K562 (cell line): Measurements from ENCODE around the gene ANK2. TPM values are rescaled to one million over a fixed set of nuclear protein-coding genes. Genes with fewer than 3 reads are reported as not detected.

Source experiments
- ATAC-seq: fragments of 200-7000 bp; cut with Tn5 transposase; 3 replicates; pipeline ENCODE4 v1.9.1; 2020; ENCODE audit warnings: moderate library complexity
- BruUV-seq: library from RNA; stranded (reverse); fragments of 400-500 nt; replicated peaks from 2 replicates; lab custom pipeline; 2021; lab: Mats Ljungman, UMichigan
- CTCF ChIA-PET: fragments of 300-600 bp; formaldehyde crosslinking; extraction: SDS; loops from one replicate; lab custom pipeline; 2021; ENCODE audit warnings: low intra/inter-chr PET ratio; lab: Yijun Ruan, JAX
- POLR2A ChIA-PET: fragments of 300-600, 350-650 bp; sonication (Branson Sonifier 250); formaldehyde crosslinking; extraction: SDS; loops from one replicate; lab custom pipeline; 2021; ENCODE audit warnings: antibody characterized with exemption, inconsistent platforms; lab: Yijun Ruan, JAX
- DNase-seq, 4 experiments: peaks; one replicate each; pipeline versions ENCODE4 v3.0.0 to v3.0.0-alpha.2; 2011 to 2018; ENCODE audit warnings: low spot score in 3 of 4, mixed read lengths in 3 of 4; ENCODE audit errors: extremely low read depth in 1 of 4
- FAIRE-seq: peaks from 2 replicates; lab custom pipeline; 2011; peaks lifted over from hg19 to GRCh38; lab: Jason Lieb, UNC
- H2AFZ ChIP-seq: 2 replicates; pipeline ENCODE4 v1.6.0; 2011; ENCODE audit warnings: low read depth, low read length, control low read depth, inconsistent platforms
- H3K27ac ChIP-seq: fragments of 200-600 bp; 3 replicates; pipeline ENCODE4 v1.8.0; 2011; ENCODE audit warnings: low read depth, mild to moderate bottlenecking, control low read depth, inconsistent platforms, low read length, moderate library complexity, mixed read lengths; ENCODE audit errors: extremely low read depth
- H3K27me3 ChIP-seq, 2 experiments: fragments of 300-600 bp in 1 of 2; 2 replicates in 1 of 2; 3 replicates in 1 of 2; pipeline versions ENCODE4 v1.6.0 to v1.8.0; 2011; ENCODE audit warnings: inconsistent platforms in 2 of 2, low read length in 2 of 2, mild to moderate bottlenecking in 1 of 2, mixed read lengths in 1 of 2, moderate library complexity in 1 of 2; ENCODE audit not compliant: control insufficient read depth in 2 of 2, insufficient read depth in 2 of 2
- H3K36me3 ChIP-seq: fragments of 300-600 bp; 3 replicates; pipeline ENCODE4 v1.8.0; 2011; ENCODE audit warnings: mild to moderate bottlenecking, low read length, inconsistent platforms; ENCODE audit not compliant: control insufficient read depth, insufficient read depth
- H3K4me1 ChIP-seq, 2 experiments: fragments of 200-600 bp in 1 of 2; replicated peaks in 1 of 2; 2 replicates in 1 of 2; 3 replicates in 1 of 2; pipeline versions ENCODE4 v1.5.1 to v1.8.0; 2011; ENCODE audit warnings: inconsistent platforms in 2 of 2, low read length in 2 of 2, mild to moderate bottlenecking in 1 of 2, mixed read lengths in 1 of 2, moderate library complexity in 1 of 2; ENCODE audit not compliant: control insufficient read depth in 2 of 2, insufficient read depth in 2 of 2
- H3K4me2 ChIP-seq: 2 replicates; pipeline ENCODE4 v1.6.1; 2011; ENCODE audit warnings: low read length, control low read depth, inconsistent platforms, mixed read lengths; ENCODE audit not compliant: insufficient read depth
- H3K4me3 ChIP-seq: fragments of 200-600 bp; sonication (generic), shearing (Covaris generic); 2 replicates; pipeline ENCODE4 v1.5.1; 2016; ENCODE audit warnings: control low read depth, inconsistent platforms
- H3K79me2 ChIP-seq: fragments of 200-600 bp; 3 replicates; pipeline ENCODE4 v1.8.0; 2011; ENCODE audit warnings: low read length, inconsistent platforms; ENCODE audit not compliant: control insufficient read depth, insufficient read depth
- H3K9ac ChIP-seq, 2 experiments: 2 replicates each; pipeline versions ENCODE4 v1.6.0 to v1.6.1; 2011; ENCODE audit warnings: low read depth in 2 of 2, low read length in 2 of 2, control low read depth in 1 of 2, inconsistent platforms in 1 of 2, mild to moderate bottlenecking in 1 of 2, mixed read lengths in 1 of 2; ENCODE audit not compliant: insufficient read depth in 1 of 2
- H3K9me1 ChIP-seq: one replicate; pipeline ENCODE4 v1.6.0; 2011; ENCODE audit warnings: inconsistent platforms, mild to moderate bottlenecking, low read length, moderate library complexity; ENCODE audit not compliant: control insufficient read depth, insufficient read depth
- H3K9me3 ChIP-seq: replicated peaks from 2 replicates; pipeline ENCODE4 v1.5.1; 2011; ENCODE audit warnings: low read depth, low read length, inconsistent platforms; ENCODE audit not compliant: control insufficient read depth, insufficient read depth
- H4K20me1 ChIP-seq: replicated peaks from 2 replicates; pipeline ENCODE4 v1.6.1; 2011; ENCODE audit warnings: low read length, inconsistent platforms, mixed read lengths; ENCODE audit not compliant: control insufficient read depth, insufficient read depth
- BRF2 ChIP-seq: IDR thresholded peaks from 3 replicates; pipeline ENCODE4 v1.6.1; 2011; ENCODE audit warnings: borderline replicate concordance, mild to moderate bottlenecking; ENCODE audit not compliant: insufficient read length, insufficient read depth
- ELK1 ChIP-seq: sonication (generic); formaldehyde crosslinking; IDR thresholded peaks from 2 replicates; pipeline ENCODE4 v1.8.1; 2022; ENCODE audit warnings: missing genetic modification reagents
- EP400 ChIP-seq: fragments of 450-650 bp; IDR thresholded peaks from 2 replicates; pipeline ENCODE4 v1.6.1; 2017; ENCODE audit warnings: antibody characterized with exemption, mild to moderate bottlenecking, moderate library complexity
- FUS ChIP-seq: fragments of 200-400 bp; formaldehyde crosslinking; optimal IDR thresholded peaks from 2 replicates; pipeline ENCODE3; 2017; ENCODE audit warnings: low read depth, low read length
- HMG20A ChIP-seq: fragments of 450-650 bp; formaldehyde crosslinking; conservative IDR thresholded peaks from 2 replicates; pipeline ENCODE4 v1.4.0; 2020; ENCODE audit warnings: mild to moderate bottlenecking, mixed read lengths
- MCM7 ChIP-seq, 2 experiments: fragments of 450-650 bp; IDR thresholded peaks; 2 replicates each; pipeline ENCODE4 v1.6.1; 2016 to 2018
- PRMT5 ChIP-seq: sonication (generic); formaldehyde crosslinking; IDR thresholded peaks from 2 replicates; pipeline ENCODE4 v1.5.0; 2020; ENCODE audit warnings: missing genetic modification reagents
- RERE ChIP-seq: sonication (generic); formaldehyde crosslinking; IDR thresholded peaks from 2 replicates; pipeline ENCODE4 v1.8.0; 2023; ENCODE audit warnings: missing genetic modification reagents, mild to moderate bottlenecking, borderline replicate concordance
- RFX5 ChIP-seq: IDR thresholded peaks from 2 replicates; pipeline ENCODE4 v1.6.1; 2011; ENCODE audit warnings: low read depth, mild to moderate bottlenecking, improper control_type of control experiment, low read length
- SRSF7 ChIP-seq: fragments of 200-400 bp; formaldehyde crosslinking; optimal IDR thresholded peaks from 2 replicates; pipeline ENCODE3; 2017; ENCODE audit warnings: mild to moderate bottlenecking, low read depth, low read length
- ZKSCAN8 ChIP-seq: fragments of 200-800 bp; sonication (Bioruptor generic); IDR thresholded peaks from 2 replicates; pipeline ENCODE4 v1.6.1; 2016; ENCODE audit warnings: missing genetic modification characterization, missing compliant biosample characterization
- ZNF134 ChIP-seq: fragments of 250-450 bp; sonication (Bioruptor Pico); conservative IDR thresholded peaks from 2 replicates; pipeline ENCODE4 v1.4.0; 2020
- ZNF3 ChIP-seq: fragments of 250-450 bp; sonication (Bioruptor Pico); IDR thresholded peaks from 2 replicates; pipeline ENCODE4 v1.5.0; 2021; ENCODE audit warnings: mild to moderate bottlenecking, moderate library complexity
- WGBS: fragments of 100-300 bp; shearing (Covaris generic); methylation state at CpG from one replicate; pipeline ENCODE4 v1.1.6; 2016; ENCODE audit warnings: low coverage, mixed read lengths; ENCODE audit not compliant: insufficient coverage; ENCODE audit errors: missing lambda C conversion rate; 5-methylcytosine and 5-hydroxymethylcytosine counted together
- in situ Hi-C: fragments of 300-500 bp; cut with MboI; formaldehyde crosslinking; loops from 4 replicates; pipeline ENCODE4 v1.15.0; 2018; ENCODE audit warnings: inconsistent platforms, mixed read lengths
- intact Hi-C: fragments of 100-400 bp; cut with micrococcal nuclease; formaldehyde crosslinking; loops from 2 replicates; pipeline ENCODE4 v1.14.2; 2022
- polyA plus RNA-seq, 8 experiments: library from polyadenylated mRNA; depleted of rRNA in 4 of 8; stranded (reverse) in 5 of 8; unstranded in 3 of 8; fragments of >200 nt; fragmentation: Nextera tagmentation in 2 of 8; fragmentation: Illumina TruSeq in 1 of 8; extraction: Ambion mirVana in 2 of 8; extraction: Trizol in 1 of 8; gene quantifications; 2 replicates each; pipeline versions ENCODE4 v1.2.1 to v1.2.3, GENCODE V29; 2011 to 2014; ENCODE audit warnings: inconsistent platforms in 1 of 8, missing spikeins in 1 of 8
- total RNA-seq, 7 experiments: library from RNA; depleted of rRNA in 6 of 7; stranded (reverse); fragments of >200 nt in 6 of 7; fragmentation: Illumina TruSeq in 2 of 7; extraction: Trizol in 2 of 7; gene quantifications; 2 replicates each; pipeline versions ENCODE4 v1.2.1 to v1.2.3, GENCODE V29; 2011 to 2021; ENCODE audit warnings: low replicate concordance in 1 of 7

ANK2 gene
- total and polyA plus RNA-seq, 9 of the 15 experiments (the other 6 are each of a cell fraction or from before 2014, with no cell fraction given): 0.07 to 0.24 TPM; not detected in 7

GRCh38 chr4:113404167-113404571, 354.7 kb downstream of the ANK2 start:
- intact Hi-C loops: no loop called here
- WGBS: 0% methylated on average over 4 of the region's 4 CpGs
- in situ Hi-C loops: loop anchor here (25.0 kb wide), 1 partner anchor 983 kb away; no protein-coding TSS in a partner anchor
- ATAC-seq (no peak), FAIRE-seq (no peak), DNase-seq (no peak)
- Histone ChIP-seq H3K36me3 (no peaks in the 10 kb centered on the region), H3K4me2 (no peak overlapping the region), H3K9me1 (no peaks in the 10 kb centered on the region), H4K20me1 (no peaks in the 10 kb centered on the region), H3K27ac (no peak overlapping the region), H3K9me3 (no peaks in the 10 kb centered on the region), H3K9ac (no peak overlapping the region), H3K27me3 (no peaks in the 10 kb centered on the region), H2AFZ (no peak overlapping the region), H3K4me1 (no peaks in the 10 kb centered on the region), H3K4me3 (no peak overlapping the region), H3K79me2 (no peaks in the 10 kb centered on the region)
- no TSS peak for BruUV-seq
- no peak for TF ChIP-seq PRMT5 (CRISPR knock-in tag)
- TF ChIP-seq FUS: no peak
- no peak for TF ChIP-seq ZNF134 (CRISPR knock-in tag)
- TF ChIP-seq BRF2: no peak
- no peak for TF ChIP-seq ZNF3 (CRISPR knock-in tag)
- no peak for TF ChIP-seq SRSF7
- no peak for TF ChIP-seq MCM7 (IDR thresholded peaks at IDR 0.05)
- TF ChIP-seq EP400: no peak
- no peak for TF ChIP-seq HMG20A (CRISPR knock-in tag)
- no peak for TF ChIP-seq ZKSCAN8
- no peak for TF ChIP-seq ELK1 (CRISPR knock-in tag)
- TF ChIP-seq RFX5: no peak
- no peak for TF ChIP-seq RERE (CRISPR knock-in tag)
- ChIA-PET CTCF (no interaction called here), POLR2A (no interaction called here)
